Upper lobe of left lung (tissue), 4 donors: Measurements from ENCODE around the gene CNTNAP2.

Experiments used
- EP300 ChIP-seq, 4 donors: sonication (generic); formaldehyde crosslinking; IDR thresholded peaks; one replicate each; pipeline ENCODE4 v1.5.1; 2017; ENCODE audit warnings: antibody characterized with exemption in 4 of 4, control low read depth in 2 of 4
- POLR2AphosphoS5 ChIP-seq, 2 donors: sonication (generic); formaldehyde crosslinking; IDR thresholded peaks; one replicate each; pipeline ENCODE4 v1.5.1; 2017; ENCODE audit warnings: antibody characterized with exemption in 2 of 2
- TF ChIP-seq, protein P1 (sequence below), 6 experiments: fragments of 450-650 bp in 4 of 6; fragments of 200-600 bp in 2 of 6; sonication (generic) in 2 of 6; IDR thresholded peaks; one replicate each; pipeline ENCODE4 v1.5.1; 2016 to 2019; ENCODE audit warnings: antibody characterized with exemption in 6 of 6

DNA sequence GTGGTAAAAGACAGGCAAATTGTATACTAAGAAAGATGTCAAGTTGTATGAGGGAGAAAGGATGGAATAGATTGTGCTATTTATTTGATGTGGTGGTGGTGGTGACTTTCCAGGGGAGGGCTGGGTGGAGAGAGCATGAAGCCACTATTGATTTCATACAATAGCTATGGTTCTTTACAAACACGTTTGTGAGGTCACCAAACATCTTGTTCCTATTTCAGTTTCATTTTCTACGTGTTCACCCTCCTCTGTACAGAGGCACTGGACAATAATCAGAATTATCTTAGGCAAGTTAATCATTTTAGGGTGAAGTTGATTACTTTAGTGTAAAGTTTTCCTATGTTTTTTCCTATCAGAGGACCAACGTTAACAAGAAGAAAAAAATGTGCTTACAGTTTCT is 10.3 kb upstream of the CNTNAP2 start:
- TF ChIP-seq, protein P1, sequence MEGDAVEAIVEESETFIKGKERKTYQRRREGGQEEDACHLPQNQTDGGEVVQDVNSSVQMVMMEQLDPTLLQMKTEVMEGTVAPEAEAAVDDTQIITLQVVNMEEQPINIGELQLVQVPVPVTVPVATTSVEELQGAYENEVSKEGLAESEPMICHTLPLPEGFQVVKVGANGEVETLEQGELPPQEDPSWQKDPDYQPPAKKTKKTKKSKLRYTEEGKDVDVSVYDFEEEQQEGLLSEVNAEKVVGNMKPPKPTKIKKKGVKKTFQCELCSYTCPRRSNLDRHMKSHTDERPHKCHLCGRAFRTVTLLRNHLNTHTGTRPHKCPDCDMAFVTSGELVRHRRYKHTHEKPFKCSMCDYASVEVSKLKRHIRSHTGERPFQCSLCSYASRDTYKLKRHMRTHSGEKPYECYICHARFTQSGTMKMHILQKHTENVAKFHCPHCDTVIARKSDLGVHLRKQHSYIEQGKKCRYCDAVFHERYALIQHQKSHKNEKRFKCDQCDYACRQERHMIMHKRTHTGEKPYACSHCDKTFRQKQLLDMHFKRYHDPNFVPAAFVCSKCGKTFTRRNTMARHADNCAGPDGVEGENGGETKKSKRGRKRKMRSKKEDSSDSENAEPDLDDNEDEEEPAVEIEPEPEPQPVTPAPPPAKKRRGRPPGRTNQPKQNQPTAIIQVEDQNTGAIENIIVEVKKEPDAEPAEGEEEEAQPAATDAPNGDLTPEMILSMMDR (IDR thresholded peaks at IDR 0.05): no peak
- TF ChIP-seq POLR2AphosphoS5 (IDR thresholded peaks at IDR 0.05) (no peak), EP300 (IDR thresholded peaks at IDR 0.05) (no peak)
